K562 (cell line): ENCODE data around the gene SLC44A1. TPM values are rescaled to one million over a fixed set of nuclear protein-coding genes. Genes with fewer than 3 reads are reported as not detected.

Experiments used
- ADNP ChIP-seq: fragments of 200-800 bp; sonication (Bioruptor generic); IDR thresholded peaks from 2 replicates; pipeline ENCODE4 v1.6.1; 2016; ENCODE audit warnings: missing genetic modification characterization, missing compliant biosample characterization
- DACH1 ChIP-seq: fragments of 450-650 bp; IDR thresholded peaks from 2 replicates; pipeline ENCODE4 v1.6.1; 2018; ENCODE audit not compliant: partially characterized antibody
- EGR1 ChIP-seq: fragments of 450-650 bp; conservative IDR thresholded peaks from 2 replicates; pipeline ENCODE4 v1.6.1; 2017; ENCODE audit warnings: mild to moderate bottlenecking
- ETV5 ChIP-seq: sonication (generic); formaldehyde crosslinking; IDR thresholded peaks from 2 replicates; pipeline ENCODE4 v1.4.0; 2020; ENCODE audit warnings: low read depth, mild to moderate bottlenecking, missing genetic modification reagents
- HCFC1 ChIP-seq: IDR thresholded peaks from 2 replicates; pipeline ENCODE4 v1.6.1; 2012; ENCODE audit warnings: low read depth, low read length, improper control_type of control experiment
- KAT2B ChIP-seq: IDR thresholded peaks from one replicate; pipeline ENCODE4 v1.6.1; 2012; ENCODE audit warnings: low read depth, mild to moderate bottlenecking, control low read depth, inconsistent platforms, low read length, moderate library complexity
- KLF13 ChIP-seq: fragments of 450-650 bp; IDR thresholded peaks from 2 replicates; pipeline ENCODE4 v1.6.1; 2016; ENCODE audit warnings: missing genetic modification characterization, low read depth, mild to moderate bottlenecking, missing compliant biosample characterization, moderate library complexity, borderline replicate concordance
- LCOR ChIP-seq: sonication (generic); formaldehyde crosslinking; IDR thresholded peaks from 2 replicates; pipeline ENCODE4 v1.8.0; 2022; ENCODE audit warnings: mild to moderate bottlenecking, missing genetic modification reagents
- MAFK ChIP-seq: IDR thresholded peaks from 2 replicates; pipeline ENCODE4 v1.6.1; 2011; ENCODE audit warnings: low read length, improper control_type of control experiment
- PYGO2 ChIP-seq: fragments of 450-650 bp; IDR thresholded peaks from 2 replicates; pipeline ENCODE4 v1.6.1; 2016; ENCODE audit warnings: mild to moderate bottlenecking, missing genetic modification characterization, moderate library complexity, missing compliant biosample characterization
- RB1 ChIP-seq: fragments of 450-650 bp; IDR thresholded peaks from 2 replicates; pipeline ENCODE4 v1.6.1; 2017; ENCODE audit warnings: low read depth, mild to moderate bottlenecking
- SAFB2 ChIP-seq: fragments of 200-400 bp; formaldehyde crosslinking; IDR thresholded peaks from 2 replicates; pipeline ENCODE4 v1.6.1; 2018; ENCODE audit warnings: borderline replicate concordance, low read length, low read depth, moderate library complexity; ENCODE audit not compliant: severe bottlenecking
- SMAD4 ChIP-seq: fragments of 250-450 bp; sonication (Bioruptor Pico); conservative IDR thresholded peaks from 2 replicates; pipeline ENCODE4 v1.8.0; 2021; ENCODE audit warnings: inconsistent platforms, mild to moderate bottlenecking, moderate library complexity
- SRSF7 ChIP-seq: fragments of 200-400 bp; formaldehyde crosslinking; optimal IDR thresholded peaks from 2 replicates; pipeline ENCODE3; 2017; ENCODE audit warnings: mild to moderate bottlenecking, low read depth, low read length
- TAF9B ChIP-seq: fragments of 450-650 bp; IDR thresholded peaks from 2 replicates; pipeline ENCODE4 v1.6.1; 2018; ENCODE audit warnings: mild to moderate bottlenecking; ENCODE audit not compliant: partially characterized antibody
- ZNF140 ChIP-seq: fragments of 250-450 bp; sonication (Bioruptor Pico); IDR thresholded peaks from 2 replicates; pipeline ENCODE4 v1.8.0; 2021; ENCODE audit warnings: moderate library complexity, mild to moderate bottlenecking, inconsistent platforms
- ZNF175 ChIP-seq: fragments of 200-800 bp; sonication (Bioruptor generic); IDR thresholded peaks from 2 replicates; pipeline ENCODE4 v1.6.1; 2016; ENCODE audit warnings: low read depth, mild to moderate bottlenecking, missing genetic modification characterization, missing compliant biosample characterization
- ZNF445 ChIP-seq: fragments of 250-450 bp; sonication (Bioruptor Pico); IDR thresholded peaks from 2 replicates; pipeline ENCODE4 v1.4.0; 2020; ENCODE audit warnings: low read depth, mild to moderate bottlenecking, moderate library complexity
- polyA plus RNA-seq, 8 experiments: library from polyadenylated mRNA; depleted of rRNA in 4 of 8; stranded (reverse) in 5 of 8; unstranded in 3 of 8; fragments of >200 nt; fragmentation: Nextera tagmentation in 2 of 8; fragmentation: Illumina TruSeq in 1 of 8; extraction: Ambion mirVana in 2 of 8; extraction: Trizol in 1 of 8; gene quantifications; 2 replicates each; pipeline versions ENCODE4 v1.2.1 to v1.2.3, GENCODE V29; 2011 to 2014; ENCODE audit warnings: inconsistent platforms in 1 of 8, missing spikeins in 1 of 8
- total RNA-seq, 7 experiments: library from RNA; depleted of rRNA in 6 of 7; stranded (reverse); fragments of >200 nt in 6 of 7; fragmentation: Illumina TruSeq in 2 of 7; extraction: Trizol in 2 of 7; gene quantifications; 2 replicates each; pipeline versions ENCODE4 v1.2.1 to v1.2.3, GENCODE V29; 2011 to 2021; ENCODE audit warnings: low replicate concordance in 1 of 7
- TF ChIP-seq, protein P1 (sequence below): fragments of 200-400 bp; formaldehyde crosslinking; IDR thresholded peaks from 2 replicates; pipeline ENCODE4 v1.6.1; 2017; ENCODE audit warnings: mild to moderate bottlenecking, low read depth, low read length, moderate library complexity
- TF ChIP-seq, protein P2 (sequence below): IDR thresholded peaks from 2 replicates; pipeline ENCODE4 v1.6.1; 2016; ENCODE audit warnings: missing genetic modification characterization, missing compliant biosample characterization
- TF ChIP-seq, protein P3 (sequence below): sonication (generic); formaldehyde crosslinking; IDR thresholded peaks from 2 replicates; pipeline ENCODE4 v1.8.0; 2022; ENCODE audit warnings: mild to moderate bottlenecking, missing genetic modification reagents

The SLC44A1 gene
- total and polyA plus RNA-seq, 9 of the 15 experiments (the other 6 are each of a cell fraction or from before 2014, with no cell fraction given): 0.11 to 0.59 (median 0.30) TPM

DNA sequence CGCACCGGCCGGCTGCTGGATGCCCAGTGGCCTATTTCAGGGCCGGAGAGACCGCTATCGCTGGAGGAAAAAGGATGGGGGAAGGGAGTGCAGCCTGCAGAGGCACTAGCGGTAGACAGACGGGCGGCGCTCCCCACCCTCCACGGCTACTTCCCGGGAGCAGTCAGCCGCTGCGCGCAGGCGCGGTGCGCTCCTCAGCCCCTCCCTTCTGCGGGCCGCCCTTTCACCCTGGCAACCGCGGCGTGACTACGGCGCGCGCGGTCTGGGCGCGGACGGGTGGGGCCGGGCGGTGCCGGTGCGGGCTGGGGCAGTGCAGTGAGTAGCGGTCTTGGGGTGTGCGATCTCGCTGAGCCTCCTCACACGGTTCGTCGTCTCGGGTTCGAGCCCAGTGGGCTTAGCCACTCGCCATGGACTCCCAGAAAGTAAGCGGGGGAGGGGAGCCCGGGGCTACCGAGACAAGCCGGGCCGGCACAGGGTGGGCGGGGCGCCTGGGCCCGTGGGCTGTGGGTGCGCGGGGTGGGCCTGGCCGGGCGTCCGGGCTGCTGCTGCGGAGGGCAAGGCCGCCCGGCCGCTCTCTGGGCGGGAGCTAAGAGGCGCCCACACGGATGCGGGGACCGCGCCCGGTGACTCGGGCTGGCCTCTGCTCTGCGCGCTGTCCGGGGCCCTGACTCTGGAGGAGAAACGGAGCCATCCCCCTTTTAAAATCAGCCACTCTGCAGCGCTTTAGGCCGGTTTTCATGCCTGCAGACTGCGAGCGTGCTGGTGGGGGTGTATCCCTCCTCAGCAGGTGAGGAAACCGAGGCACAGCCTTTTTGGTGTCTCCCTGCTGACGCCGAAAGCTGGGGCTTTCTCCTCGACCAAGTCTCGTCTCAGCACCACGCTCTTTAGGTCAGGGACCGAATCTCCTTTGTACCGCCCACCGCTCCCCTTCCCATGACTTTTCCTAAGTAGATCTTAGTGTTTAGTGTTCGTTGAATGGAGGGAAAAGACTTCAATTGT is 203.7 kb downstream of the SLC44A1 start, which contains the start of gene FSD1L (continued):
- no peak for TF ChIP-seq SRSF7
- TF ChIP-seq ETV5: no peak
- TF ChIP-seq SMAD4 (CRISPR knock-in tag): peak; percentile 81
- TF ChIP-seq KLF13 (tag): no peak
- TF ChIP-seq, protein P1, sequence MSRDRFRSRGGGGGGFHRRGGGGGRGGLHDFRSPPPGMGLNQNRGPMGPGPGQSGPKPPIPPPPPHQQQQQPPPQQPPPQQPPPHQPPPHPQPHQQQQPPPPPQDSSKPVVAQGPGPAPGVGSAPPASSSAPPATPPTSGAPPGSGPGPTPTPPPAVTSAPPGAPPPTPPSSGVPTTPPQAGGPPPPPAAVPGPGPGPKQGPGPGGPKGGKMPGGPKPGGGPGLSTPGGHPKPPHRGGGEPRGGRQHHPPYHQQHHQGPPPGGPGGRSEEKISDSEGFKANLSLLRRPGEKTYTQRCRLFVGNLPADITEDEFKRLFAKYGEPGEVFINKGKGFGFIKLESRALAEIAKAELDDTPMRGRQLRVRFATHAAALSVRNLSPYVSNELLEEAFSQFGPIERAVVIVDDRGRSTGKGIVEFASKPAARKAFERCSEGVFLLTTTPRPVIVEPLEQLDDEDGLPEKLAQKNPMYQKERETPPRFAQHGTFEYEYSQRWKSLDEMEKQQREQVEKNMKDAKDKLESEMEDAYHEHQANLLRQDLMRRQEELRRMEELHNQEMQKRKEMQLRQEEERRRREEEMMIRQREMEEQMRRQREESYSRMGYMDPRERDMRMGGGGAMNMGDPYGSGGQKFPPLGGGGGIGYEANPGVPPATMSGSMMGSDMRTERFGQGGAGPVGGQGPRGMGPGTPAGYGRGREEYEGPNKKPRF: no peak
- TF ChIP-seq RB1: peak; percentile 84; the same call in 1 of the 2 replicates
- 0 out of 2 replicates have a peak, but pooled peaks have one; percentile 30 for TF ChIP-seq HCFC1
- TF ChIP-seq EGR1: 0 out of 2 replicates have a peak, but pooled peaks have one; percentile 3
- TF ChIP-seq ADNP (tag): no peak
- TF ChIP-seq, protein P2, sequence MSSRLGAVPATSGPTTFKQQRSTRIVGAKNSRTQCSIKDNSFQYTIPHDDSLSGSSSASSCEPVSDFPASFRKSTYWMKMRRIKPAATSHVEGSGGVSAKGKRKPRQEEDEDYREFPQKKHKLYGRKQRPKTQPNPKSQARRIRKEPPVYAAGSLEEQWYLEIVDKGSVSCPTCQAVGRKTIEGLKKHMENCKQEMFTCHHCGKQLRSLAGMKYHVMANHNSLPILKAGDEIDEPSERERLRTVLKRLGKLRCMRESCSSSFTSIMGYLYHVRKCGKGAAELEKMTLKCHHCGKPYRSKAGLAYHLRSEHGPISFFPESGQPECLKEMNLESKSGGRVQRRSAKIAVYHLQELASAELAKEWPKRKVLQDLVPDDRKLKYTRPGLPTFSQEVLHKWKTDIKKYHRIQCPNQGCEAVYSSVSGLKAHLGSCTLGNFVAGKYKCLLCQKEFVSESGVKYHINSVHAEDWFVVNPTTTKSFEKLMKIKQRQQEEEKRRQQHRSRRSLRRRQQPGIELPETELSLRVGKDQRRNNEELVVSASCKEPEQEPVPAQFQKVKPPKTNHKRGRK: no peak
- TF ChIP-seq DACH1: no peak
- TF ChIP-seq ZNF175: no peak
- no peak for TF ChIP-seq KAT2B
- TF ChIP-seq LCOR (CRISPR knock-in tag): no peak
- no peak for TF ChIP-seq TAF9B
- no peak for TF ChIP-seq ZNF140
- TF ChIP-seq MAFK: no peak
- no peak for TF ChIP-seq PYGO2 (tag)
- TF ChIP-seq ZNF445 (CRISPR knock-in tag): no peak
- TF ChIP-seq SAFB2: no peak
- TF ChIP-seq, protein P3, sequence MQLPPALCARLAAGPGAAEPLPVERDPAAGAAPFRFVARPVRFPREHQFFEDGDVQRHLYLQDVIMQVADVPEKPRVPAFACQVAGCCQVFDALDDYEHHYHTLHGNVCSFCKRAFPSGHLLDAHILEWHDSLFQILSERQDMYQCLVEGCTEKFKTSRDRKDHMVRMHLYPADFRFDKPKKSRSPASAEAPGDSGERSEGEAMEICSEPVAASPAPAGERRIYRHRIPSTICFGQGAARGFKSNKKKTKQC (CRISPR knock-in tag): no peak
